ENCODE data around the gene ASTN2.

- TF ChIP-seq POLR2A (IDR thresholded peaks at IDR 0.05): no peak
- TF ChIP-seq, protein P1, sequence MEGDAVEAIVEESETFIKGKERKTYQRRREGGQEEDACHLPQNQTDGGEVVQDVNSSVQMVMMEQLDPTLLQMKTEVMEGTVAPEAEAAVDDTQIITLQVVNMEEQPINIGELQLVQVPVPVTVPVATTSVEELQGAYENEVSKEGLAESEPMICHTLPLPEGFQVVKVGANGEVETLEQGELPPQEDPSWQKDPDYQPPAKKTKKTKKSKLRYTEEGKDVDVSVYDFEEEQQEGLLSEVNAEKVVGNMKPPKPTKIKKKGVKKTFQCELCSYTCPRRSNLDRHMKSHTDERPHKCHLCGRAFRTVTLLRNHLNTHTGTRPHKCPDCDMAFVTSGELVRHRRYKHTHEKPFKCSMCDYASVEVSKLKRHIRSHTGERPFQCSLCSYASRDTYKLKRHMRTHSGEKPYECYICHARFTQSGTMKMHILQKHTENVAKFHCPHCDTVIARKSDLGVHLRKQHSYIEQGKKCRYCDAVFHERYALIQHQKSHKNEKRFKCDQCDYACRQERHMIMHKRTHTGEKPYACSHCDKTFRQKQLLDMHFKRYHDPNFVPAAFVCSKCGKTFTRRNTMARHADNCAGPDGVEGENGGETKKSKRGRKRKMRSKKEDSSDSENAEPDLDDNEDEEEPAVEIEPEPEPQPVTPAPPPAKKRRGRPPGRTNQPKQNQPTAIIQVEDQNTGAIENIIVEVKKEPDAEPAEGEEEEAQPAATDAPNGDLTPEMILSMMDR (IDR thresholded peaks at IDR 0.05): no peak
These were observed 614.0 kb downstream of the ASTN2 start for GRCh38 chr9:116800885-116801284.

Measured in Peyer's patch (tissue), 4 donors.